ENCODE data around the gene SMURF2.

The SMURF2 gene

DNA sequence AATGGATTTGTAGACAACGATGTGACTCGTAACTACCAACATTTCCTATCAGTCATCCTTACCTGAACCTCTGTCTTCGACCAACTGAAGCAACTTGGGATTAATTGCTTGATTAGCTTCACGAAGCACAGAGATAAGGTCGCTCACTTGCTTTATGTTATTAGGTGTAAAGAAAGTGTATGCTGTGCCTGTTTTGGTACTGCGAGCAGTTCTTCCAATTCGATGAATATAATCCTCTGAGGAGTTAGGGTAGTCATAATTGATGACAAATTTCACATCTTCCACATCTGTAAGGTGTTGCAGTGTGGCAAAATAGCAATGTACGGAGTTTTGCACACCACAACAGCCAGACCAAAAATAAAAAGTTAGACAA, 161.6 kb downstream of the SMURF2 start:
- no peak for DNase-seq

DNA sequence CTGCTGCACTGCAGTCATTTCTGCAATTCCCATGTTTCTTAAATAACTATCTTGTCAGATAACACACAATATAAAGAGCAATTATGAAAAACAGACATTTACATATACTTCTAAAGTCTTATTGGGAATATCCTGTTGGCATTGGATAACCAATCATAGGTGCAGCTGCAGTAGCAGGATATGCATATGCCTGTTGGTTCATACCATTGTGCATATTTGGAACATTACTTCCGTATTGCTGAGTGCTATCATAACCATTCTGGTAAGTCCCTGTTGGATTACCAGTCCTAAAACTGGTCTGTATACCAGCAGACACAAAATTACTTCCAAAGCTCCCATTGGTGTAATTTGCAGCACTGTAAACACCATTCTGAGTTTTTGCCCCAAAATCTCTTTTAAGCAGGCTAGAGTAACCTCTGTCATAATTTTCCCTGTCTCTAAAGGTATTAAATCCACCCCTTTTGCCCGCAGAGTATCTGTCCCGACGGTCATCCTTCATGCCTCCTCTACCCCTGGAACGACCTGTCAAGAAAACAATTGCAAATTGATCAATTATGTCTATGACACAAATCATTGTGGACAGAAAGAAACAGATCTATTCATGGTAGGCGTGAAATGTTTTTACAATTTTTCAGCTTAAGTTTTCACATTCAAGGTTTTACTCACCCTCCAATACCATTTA, 162.2 kb downstream of the SMURF2 start:
- no peak for DNase-seq

DNA sequence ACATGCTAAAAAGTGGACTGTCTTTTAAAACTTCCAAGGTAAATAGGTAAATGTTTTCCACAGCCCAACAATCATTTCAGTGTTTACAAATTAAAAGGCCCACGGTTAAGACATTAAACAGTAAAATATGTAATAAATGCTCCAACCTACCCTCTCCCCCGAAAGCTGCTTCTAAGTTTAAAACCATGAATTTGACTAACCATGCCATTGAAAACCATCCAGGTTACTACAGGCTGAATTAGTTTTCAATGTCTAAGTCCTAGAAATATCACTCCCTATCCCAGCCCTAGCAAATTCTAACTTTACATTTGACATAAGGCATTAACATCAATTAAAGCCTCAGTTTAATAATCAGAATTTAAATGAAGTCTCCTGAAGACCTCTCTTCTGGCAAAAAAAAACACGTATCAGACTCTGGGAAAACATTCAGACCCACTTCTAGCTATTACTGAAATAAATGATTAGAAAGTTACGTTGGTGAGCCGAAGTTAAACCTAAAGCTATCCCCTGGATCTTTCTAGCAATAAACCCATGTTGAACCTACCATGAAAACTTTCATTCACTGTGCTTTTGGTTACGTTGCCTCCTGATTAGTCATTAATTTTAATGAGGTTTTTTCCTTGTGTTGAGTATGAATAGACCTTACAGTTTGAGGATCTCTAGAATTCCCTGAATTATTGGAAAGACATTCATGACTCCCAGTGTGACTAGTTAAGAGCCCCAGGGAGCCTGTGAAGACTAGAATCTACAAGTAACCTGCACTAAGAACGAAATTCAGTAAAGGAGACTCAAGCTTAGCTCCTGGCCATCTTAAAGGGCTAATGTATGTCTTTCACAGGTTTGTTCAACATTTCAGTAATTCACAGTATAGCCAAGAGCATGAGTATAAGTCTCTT, 163.6 kb downstream of the SMURF2 start:
- no peak for DNase-seq

DNA sequence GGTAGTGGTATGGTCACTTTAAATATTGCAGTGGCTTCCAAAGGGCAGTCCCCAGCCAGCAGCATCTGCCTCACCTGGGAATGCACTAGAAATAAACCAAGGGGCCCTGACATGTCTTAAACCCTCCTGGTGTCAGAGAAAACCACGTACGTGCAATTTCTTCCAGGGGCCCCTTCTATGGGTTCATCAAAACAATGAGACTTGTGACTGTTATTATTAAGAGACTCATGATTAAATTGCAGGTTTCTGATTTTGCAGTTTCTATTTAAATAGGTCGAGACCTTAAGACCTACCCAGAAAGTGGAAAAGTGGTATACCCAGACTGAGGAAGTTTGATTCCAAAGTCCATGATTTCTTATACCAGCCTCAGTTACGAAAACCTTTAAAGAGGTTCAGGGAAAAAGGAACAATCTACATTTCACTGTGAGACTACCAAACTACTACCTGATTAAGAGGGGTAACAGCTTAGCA, 164.5 kb downstream of the SMURF2 start:
- DNase-seq = no peak

DNA sequence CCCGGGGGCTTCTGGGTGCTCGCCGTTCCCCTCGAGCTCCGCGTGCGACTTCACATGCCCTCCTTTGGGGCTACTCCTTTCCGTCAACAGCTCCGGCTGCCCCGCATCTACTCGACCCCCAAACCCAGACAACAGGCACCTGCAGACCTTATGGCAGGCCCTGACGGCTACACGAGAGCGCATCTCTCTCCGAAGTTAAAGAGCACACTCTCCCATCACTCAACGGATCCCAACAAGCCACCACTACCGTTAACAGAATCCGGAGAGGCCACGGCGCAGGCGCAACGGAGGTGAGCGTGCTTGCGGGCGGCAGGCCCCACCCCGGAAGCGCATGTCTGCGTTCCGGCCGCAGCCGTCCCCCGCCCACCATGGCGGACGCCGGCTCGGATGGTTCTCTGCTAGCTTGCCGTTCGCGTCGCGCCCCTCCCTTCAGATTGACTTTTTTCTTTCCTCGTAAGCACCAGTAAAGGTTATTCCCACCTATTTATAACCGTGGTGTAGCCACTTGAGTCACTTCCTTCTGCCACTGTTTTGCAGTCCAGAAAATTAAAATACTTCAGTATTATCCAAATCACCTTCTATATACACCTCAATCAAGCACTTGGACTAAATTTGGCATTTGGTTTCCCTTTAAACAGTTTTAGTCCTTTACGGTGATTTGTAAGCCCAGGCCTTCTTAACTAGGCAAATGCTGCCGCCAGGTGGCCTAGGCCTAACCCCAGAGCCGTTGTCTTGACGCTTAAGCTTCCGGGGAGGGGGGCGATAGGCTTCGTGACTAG, 165.1 kb downstream of the SMURF2 start, which contains the start of gene POLG2:
POLG2 (minus strand) TSS at position 269 of the 779 bp plus-strand sequence; CDS start at position 183, 86 bp downstream.
- peak; percentile 94 for DNase-seq

DNA sequence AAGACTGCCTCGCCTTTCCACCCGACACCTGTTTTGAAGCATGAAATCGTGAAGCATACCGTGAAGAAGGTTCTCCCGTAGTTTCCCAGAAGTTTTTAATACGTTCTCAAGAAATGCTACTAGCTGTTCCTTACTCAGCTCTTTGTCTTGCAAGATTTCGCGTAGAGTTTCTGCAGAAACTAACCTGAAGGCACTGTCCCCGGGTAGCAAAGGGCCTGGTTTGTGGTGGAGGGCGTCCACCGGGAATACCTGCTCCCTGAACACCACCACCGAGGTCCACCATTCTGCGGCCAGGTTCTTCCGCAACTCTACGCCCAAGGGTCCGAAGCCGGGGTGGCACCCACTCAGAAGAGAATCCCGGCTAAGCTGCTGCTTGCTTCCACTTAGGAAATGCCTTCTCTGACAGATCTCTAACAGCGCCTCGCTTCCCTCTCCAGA, 165.7 kb downstream of the SMURF2 start:
- no peak for DNase-seq
